HCT116 (cell line): ENCODE data around the gene MPHOSPH10.

Experiments
- CTCF ChIP-seq, 3 experiments: fragments of 200-600 bp in 1 of 3; sonication (generic) in 1 of 3; IDR thresholded peaks in 2 of 3; conservative IDR thresholded peaks in 1 of 3; 2 replicates each; pipeline ENCODE4 v1.5.1; 2012 to 2017; ENCODE audit warnings: low read depth in 2 of 3, low read length in 2 of 3, antibody characterized with exemption in 1 of 3, borderline replicate concordance in 1 of 3, control low read depth in 1 of 3, mild to moderate bottlenecking in 1 of 3, mixed read lengths in 1 of 3, mixed run types in 1 of 3, moderate library complexity in 1 of 3; ENCODE audit not compliant: insufficient read depth in 1 of 3
- YY1 ChIP-seq: IDR thresholded peaks from 2 replicates; pipeline ENCODE4 v1.6.1; 2011; ENCODE audit warnings: low read length, low read depth, moderate library complexity, mild to moderate bottlenecking; ENCODE audit not compliant: insufficient replicate concordance; ENCODE audit errors: extremely low read depth

- TF ChIP-seq YY1 = no peak
- TF ChIP-seq CTCF (IDR thresholded peaks at IDR 0.05 in 2 of 3, conservative IDR thresholded peaks at IDR 0.05 in 1 of 3; ENCODE audit: borderline replicate concordance in 1 of 3, insufficient read depth in 1 of 3, low read depth in 2 of 3, low read length in 2 of 3) = no peak
These were observed 441 bp downstream of the MPHOSPH10 start for GRCh38 chr2:71130905-71131244.
